ENCODE results near the gene MPDZ.

GRCh38 chr9:13145340-13145739 is 134.2 kb downstream of the MPDZ start:
- TF ChIP-seq CTCF (IDR thresholded peaks at IDR 0.05; ENCODE audit: insufficient read depth, low read length), result no peak
- TF ChIP-seq POLR2AphosphoS5 (IDR thresholded peaks at IDR 0.05; ENCODE audit: low read depth), result no peak
- TF ChIP-seq REST (IDR thresholded peaks at IDR 0.05; ENCODE audit: insufficient replicate concordance, low read depth), result no peak
- TF ChIP-seq SPI1 (IDR thresholded peaks at IDR 0.05; ENCODE audit: borderline replicate concordance, low read depth), result no peak
- TF ChIP-seq GABPA (IDR thresholded peaks at IDR 0.05; ENCODE audit: low read depth), result no peak

Data from HL-60 (cell line).